ENCODE results near the gene ULK4.
"Not testable (repeated sequence)": the region's sequence is repeated elsewhere in the genome, so short reads cannot be mapped to it uniquely, and the experiment has no call there.

Gene ULK4

DNA sequence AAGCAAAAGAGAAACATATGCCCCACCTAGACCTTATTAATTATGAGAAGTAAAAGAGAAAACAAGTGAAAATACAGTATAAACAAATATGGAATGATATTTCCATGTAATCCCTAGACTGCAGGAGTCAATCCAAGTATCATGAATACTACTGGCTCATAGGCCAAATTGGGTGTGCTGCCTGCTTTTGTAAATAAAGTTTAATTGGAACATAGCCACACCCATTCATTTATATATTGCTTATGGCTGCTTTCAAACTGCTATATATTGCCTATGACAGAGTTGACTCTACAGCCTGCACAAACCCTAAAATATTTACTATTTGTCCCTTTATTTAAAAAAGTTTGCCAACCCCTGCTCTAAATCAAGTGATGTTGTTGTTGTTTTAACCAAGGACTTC, 5.3 kb downstream of the ULK4 start:
- no peak for DNase-seq

DNA sequence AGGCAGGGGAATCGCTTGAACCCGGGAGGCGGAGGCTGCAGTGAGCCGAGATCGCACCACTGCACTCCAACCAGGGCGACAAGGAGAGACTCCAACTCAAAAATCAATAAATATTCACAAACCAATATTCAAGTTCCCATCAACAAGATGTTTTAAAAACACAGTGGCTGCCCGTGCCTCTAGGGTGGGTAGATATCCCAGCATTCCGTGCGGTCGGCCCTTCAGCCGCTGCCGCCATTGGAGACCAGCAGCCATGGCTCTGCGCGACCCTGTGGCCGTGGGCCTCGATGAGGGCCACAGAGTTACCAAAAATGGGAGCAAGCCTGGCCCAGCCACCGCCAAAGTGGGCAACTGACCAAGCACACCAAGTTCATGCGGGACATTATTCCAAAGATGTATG, 6.7 kb downstream of the ULK4 start:
- no peak for DNase-seq

DNA sequence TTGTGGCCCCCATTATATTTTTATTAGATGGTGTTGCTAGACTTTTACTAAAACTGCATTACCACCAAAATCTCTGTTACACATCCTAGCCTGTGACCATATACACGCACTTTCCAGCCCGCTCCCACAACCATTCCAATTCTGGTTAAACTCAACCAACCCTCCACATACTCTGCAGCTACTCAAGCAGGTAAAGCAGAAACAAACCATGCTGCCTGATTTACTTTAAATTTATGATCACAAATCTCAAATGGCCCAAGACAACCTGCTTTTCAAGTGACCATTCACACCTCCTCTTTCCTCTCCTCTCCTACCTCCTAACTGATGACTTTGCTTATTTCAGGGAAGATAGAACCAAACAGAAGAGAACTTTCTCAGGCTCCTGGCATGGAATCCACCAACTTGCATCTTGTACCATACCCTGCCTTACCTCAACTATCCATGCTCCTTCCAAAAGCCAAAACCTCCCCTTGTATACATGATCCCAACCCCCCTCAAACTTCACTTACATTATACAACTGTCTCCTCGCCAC, 18.5 kb downstream of the ULK4 start:
- no peak for DNase-seq

DNA sequence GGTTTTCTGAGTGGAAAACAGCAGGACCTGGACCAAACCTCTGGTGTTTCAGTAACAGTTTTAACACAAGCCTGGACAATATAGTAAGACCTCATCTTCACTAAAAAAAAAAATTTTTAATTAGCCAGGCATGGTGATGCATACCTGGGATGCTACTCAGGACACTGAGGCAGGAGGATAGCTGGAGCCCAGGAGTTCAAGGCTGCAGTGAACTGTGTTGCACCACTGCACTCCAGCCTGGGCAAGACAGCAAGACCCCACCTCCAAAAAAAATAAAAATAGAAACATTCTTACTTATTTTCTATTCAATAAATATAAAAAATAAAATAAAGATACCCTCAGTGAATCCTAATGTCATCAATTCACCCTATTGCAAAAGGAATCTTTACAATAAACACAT, 21.5 kb downstream of the ULK4 start:
- no peak for DNase-seq

DNA sequence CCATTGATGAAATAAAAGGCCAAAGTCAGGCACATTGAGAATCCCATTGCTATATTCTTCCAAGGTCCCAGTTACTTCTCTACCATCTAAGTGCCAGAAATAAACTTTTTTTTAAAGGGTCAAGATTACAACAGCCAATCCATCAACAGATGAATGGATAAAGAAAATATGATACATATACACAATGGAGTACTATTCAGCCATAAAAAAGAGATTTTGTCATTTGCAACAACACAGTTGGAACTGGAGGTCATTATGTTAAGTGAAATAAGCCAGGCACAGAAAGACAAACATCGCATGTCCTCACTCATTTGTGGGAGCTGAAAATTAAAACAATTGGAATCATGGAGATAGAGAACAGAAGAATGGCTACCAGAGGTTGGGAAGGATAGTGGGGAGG, 25.5 kb downstream of the ULK4 start:
- DNase-seq: no peak

DNA sequence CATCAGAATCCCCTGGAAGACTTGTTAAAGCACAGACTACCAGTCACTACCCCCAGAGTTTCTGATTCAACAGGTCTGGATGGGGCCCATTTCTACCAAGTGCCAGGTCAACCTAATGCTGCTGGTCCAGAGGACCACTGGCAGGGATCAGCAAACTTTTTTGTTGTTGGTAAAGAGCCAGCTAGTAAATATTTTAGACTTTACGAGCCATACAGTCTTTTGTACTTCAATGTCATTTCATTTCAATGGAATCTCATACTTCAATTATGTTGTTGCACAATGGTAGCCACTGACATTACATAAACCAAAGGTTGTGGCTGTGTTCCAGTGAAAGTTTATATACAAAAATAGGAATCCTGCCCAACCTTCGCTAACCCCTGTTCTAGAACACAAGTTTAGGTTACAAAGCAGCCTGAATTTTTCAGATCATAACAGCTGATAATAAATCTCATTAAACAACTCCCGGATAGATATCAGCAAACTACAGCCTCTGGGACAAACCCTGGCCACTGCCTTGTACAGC, 28.7 kb downstream of the ULK4 start:
- no peak for DNase-seq

DNA sequence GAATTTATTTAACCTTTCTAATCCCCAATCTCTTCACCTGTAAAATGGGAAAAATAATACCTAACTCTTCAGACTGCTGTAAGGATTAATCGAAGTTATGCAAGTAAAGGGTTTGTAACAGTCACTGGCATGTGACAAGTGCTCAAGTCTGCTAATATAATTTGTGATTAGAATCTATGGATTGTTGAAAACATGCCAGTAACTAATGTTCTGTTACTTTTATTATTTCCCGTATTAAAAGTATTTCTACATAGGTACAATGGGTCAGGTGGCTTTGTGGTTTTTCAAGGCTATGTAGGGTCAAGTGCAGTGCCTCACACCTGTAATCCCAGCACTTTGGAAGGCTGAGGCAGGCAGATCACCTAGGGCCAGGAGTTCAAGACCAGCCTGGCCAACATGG, 29.4 kb downstream of the ULK4 start:
- DNase-seq: no peak

DNA sequence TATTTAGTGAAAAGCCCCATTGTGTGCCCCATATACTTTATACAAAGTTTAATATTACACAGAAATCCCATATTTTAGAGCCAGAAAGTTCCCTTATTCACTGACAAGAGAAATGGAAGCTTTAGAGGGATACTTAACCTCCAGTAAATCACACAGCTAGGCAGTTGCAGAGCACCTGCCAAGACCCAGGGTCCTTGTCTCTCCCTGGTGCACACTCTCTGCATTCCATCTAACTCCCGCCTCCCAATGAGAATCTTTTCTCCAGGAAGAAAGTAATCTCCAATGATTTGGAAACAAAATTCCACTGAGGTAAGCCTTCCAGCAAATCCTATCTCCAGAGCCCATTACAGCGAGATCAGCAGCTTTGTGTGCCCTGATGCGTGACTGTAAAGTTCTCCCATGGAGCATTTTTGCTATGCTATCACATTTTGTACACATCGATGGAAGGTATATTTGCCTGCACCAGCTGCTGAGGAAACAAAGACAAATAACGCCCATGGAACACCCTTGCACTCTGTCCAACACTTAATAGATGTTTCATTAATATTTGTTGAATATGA, 41.4 kb downstream of the ULK4 start:
- DNase-seq: no peak

DNA sequence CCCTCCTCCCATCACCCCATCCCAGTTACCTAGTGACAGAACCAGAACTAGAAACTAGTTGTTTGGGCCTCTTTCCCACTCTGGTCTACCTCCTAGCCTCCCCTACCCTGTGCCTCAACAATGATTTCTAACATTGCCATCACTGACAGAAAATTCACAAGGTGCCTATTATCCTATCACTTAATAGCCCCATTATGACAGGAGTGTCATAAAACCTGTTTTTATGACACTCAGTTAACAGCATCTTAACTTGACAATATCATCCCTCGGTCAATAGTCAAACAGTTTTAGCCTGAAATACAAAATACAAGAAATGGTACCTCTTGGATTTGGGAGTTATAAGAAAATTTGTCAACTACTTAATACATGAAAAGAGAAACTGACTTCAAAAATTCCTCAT, 46.5 kb downstream of the ULK4 start:
- no peak for DNase-seq

DNA sequence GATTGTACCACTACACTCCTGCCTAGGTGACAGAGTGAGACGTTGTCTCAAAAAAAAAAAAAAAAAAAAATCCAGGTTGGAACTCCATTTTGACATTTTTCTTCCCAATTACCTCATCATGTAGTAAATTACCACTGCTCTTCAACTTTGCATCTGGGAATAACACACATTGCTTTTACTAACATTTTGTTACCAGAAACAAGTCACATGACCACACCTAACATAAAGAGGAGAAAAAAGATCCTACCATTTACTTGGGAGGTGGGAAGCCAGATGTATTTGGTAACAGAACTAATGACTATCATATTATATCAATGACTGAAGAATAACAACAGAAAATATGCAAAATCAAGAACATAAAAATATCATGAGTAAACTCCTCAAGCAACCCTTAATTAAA, 49.6 kb downstream of the ULK4 start:
- DNase-seq: no peak

DNA sequence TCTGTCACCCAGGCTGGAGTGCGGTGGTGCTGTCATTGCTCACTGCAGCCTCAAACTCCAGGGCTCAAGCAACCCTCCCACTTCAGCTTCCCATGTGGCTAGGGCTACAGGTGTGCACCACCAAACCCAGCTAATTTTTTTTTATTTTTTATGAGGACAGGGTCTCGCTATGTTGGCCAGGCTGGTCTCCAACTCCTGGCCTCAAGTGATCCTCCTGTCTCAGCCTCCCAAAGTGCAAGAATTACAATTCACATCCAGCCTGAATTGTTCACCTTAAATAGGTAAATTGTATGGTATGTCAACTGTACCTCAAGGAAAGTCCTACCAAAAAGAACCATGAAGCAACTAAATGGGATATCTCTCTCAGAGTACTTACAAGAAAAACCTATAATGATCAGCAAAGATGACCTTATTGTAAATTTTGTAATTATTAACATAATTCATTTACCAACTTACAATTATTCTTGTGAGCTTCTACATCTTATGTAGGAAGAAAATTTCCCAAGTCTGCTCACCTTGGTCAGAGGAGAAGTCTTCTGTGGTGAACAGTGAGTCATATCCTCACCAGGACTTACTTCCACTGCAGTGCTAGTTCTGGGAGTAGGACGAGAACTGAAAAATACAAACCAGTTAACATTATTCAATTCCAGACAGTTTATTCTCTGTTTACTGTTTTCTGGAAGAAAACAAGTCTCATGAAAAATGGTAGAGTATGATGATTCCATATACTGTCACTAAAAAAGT, 54.4 kb downstream of the ULK4 start:
- DNase-seq: no peak

DNA sequence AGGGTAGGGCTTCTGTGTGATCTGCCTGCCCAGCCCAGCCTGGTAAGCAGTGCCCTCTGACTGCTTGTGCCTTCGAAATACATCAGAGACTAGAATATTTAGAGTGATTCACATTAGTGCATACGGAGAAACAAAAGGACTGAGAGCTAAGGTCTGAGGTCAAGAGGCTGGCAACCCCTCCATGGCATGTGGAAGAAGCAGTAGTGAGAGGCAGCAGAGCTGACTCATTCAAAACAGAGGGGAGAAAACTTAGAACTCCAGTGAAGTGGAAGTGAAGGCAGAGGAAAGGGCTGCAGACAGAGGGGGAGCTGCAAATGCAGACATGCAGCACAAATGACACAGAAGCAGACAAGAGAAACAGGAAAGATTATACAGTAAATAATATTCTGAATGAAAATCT, 61.6 kb downstream of the ULK4 start:
- no peak for DNase-seq

DNA sequence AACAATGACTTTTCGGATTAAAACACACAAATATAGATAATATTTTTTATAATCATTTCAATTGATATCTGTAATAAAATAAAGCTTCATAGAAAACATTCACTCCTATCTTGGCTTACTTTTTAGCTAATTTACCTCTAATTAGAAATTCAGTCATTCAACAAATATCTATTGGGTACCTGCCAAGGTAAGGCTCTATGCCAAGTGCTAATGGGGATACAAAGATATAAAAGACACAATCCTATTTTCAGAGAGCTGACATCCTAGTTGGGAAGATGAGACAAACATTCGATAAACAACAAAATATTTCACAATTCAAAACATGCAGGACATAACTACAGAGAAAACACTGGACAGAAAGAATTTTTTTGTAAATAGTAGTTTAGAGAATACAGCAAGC, 63.3 kb downstream of the ULK4 start:
- no peak for DNase-seq

DNA sequence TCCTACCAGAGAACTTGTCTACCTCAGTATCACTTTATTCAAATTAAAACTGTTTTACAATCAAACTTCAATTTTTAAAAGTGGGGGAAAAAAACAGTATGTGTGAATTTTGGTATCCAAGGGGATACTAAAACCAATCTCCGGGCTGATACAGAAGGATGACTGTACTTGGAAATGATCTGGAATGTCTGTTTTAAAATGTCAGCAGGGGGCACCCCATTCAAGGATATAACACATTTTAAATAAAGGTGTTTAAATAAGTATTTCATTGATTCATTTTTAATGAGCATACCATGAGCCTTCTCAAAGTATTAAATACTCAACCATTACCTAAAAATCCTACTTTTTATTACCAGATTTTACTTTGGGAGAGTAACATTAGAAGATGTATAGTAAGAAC, 67.9 kb downstream of the ULK4 start:
- DNase-seq: peak; percentile 30

DNA sequence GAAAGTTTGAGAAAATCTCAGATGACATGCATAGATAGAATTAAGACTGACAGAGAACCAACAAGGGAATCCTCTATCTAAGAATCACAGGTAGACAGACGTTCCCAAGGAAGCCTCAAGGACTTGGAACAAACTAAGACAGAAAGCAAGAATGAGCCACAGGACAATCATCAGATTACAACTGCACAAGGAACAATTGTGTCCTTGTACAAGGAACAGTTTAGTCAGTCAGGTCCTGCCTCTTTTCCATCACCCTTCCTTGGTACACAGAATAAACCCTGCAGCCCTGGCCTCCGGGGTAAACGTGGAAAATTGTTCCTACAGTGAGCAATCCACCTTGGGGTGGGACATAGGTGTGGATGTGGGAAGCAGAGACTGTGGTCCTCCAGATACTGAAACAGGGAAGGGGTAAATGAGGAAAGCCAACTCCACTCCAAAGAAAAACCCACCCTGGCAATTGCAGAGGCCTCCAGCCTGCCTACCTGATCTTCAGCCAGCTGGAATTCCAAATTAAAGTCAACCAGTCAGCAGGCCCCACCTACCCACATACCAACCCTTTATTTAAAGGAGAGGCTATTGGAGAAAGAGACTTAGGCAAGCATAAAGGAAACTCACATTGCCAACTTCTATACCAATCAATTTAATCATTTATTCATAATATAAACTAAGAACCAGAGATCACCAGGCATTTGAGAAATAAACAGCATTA, 73.4 kb downstream of the ULK4 start:
- DNase-seq: no peak

DNA sequence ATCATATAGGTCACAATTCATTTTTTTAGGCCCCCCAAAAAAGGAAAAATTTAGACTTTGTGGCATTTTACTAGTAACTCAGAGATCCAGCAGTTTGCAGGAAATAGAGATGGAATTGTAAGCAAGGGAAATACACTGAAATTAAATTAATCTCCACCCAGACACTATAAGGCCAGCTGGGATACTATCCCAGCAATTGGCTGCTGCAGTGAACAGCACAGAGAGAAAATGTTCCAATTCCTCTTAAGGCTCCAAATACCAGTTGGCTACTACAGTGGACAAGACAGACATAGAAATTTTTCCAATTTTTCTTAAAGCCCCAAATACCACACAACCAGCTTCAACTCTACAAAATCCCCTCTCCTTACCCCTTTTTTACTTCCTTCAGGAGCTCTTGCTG, 78.9 kb downstream of the ULK4 start:
- no peak for DNase-seq

DNA sequence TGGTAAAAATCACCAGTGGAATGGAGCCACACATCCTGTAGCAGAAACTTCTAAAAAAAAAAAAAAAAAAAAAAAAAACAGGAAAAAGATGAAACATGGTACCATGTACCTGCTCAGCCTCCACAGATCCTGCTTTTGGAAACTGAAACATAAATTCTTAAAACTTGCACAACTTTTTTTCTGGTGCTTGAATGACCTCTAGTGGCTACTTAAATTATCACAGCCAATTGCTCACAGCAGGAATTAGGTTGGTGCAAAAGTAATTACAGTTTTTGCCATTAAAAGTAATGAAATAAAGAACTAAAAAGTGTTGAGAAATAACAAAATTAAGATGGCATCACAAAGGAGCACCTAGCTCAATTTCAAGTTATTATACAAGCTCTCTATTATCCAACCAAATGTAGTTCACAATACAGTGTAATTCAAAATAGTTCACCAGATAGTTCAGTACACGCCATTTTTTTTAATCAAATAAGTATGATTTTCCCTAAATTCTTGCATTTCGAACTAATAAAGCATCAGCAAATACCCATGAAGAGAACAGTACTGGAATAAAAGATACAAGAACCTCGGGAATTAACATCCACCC, 80.6 kb downstream of the ULK4 start:
- peak; percentile 2 for DNase-seq

DNA sequence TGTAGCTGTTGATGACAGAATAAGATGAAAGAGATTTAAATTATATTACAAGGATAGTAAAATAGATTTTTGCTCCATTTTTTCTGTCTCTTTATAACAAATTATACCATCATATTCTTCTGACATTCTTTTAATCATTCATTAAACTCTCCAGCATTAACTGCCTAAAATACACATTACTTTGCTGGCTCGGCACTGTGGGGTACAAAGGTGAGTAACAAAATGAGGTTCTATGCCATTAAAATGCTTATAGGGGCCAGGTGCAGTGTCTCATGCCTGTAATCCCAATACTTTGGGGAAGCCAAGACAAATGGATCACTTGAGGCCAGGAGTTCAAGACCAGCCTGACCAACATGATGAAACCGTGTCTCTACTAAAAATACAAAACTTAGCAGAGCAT, 81.5 kb downstream of the ULK4 start:
- no peak for DNase-seq

DNA sequence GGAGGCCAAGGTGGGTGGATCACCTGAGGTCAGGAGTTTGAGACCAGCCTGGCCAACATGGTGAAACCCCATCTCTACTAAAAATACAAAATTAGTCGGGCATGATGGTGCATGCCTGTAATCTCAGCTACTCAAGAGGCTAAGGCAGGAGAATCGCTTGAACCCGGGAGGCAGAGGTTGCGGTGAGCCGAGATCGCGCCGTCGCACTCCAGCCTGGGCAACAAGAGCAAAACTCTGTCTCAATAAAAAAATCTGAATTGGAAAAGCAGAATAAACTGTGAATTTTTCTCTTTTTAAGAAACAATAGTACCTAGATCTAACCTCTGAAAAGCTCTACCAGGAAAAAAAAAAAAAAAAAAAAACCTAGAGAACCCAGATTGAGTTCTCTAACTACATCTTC, 84.2 kb downstream of the ULK4 start:
- DNase-seq: not testable (repeated sequence)

DNA sequence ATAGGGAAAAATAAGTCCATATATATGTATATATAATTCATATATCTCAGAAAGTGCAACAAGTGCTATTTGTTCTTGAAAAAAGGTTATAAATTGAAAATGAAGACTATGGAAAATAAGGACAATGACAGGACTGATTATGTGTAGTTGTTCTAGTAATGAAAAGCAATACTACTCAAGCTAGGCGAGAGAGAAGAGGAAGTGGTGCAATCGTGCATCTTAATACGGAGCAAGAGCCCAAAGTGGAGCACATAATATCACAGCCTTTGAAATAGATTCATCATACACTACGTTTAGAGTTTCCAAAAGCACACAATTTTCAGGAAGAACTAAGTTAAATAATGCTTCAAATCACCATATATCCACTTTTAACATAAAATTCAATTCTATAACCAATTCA, 87.9 kb downstream of the ULK4 start:
- DNase-seq: no peak

DNA sequence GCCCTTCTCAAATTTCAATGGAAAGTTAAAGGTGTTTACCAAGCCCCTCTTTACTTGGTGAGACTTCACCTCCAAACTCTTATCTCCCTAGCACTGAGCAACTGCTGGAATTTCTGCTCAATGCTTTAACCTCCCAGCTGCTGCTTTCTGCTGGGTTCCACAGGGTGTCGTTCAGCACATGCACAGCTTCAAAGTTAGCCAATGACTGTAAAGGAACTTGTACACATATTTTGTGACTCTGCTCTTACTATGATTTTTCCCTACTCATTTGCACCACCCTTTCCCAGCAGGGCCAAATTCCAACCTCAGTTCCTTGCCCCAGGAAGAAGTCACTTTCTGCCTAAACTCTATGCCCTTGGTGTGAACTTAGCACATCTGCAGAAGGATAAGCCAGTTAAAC, 89.7 kb downstream of the ULK4 start:
- DNase-seq: no peak

DNA sequence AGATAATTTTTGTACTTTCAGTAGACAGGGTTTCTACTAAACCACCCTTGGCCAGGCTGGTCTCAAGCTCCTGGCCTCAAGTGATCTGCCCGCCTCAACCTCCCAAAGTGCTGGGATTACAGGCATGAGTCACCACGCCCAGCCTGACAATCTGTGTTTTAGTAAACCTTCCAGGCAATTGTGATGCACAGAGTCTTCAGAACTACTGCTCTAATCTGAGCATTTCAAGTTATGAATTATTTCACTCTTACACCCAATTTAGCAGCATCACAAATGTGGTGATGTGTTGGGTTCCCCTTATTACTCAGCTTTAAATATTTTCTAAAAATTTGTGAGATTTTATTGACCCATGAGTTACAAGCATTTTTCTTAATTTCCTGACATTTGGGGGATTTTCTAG, 94.4 kb downstream of the ULK4 start:
- no peak for DNase-seq

DNA sequence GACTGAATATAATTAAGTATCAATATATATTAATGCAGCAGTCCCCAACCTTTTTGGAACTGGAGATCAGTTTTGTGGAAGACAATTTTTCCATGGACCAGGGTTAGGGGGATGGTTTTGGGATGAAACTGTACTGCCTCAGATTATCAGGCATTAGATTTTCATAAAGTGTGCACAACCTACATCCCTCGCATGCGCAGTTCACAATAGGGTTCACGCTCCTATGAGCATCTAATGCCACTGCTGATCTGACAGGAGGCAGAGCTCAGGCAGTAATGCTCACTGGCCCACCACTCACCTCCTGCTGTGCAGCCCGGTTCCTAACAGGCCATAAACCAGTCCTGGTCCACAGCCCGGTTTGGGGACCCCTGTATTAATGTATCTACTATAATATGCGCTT, 95.6 kb downstream of the ULK4 start:
- no peak for DNase-seq

DNA sequence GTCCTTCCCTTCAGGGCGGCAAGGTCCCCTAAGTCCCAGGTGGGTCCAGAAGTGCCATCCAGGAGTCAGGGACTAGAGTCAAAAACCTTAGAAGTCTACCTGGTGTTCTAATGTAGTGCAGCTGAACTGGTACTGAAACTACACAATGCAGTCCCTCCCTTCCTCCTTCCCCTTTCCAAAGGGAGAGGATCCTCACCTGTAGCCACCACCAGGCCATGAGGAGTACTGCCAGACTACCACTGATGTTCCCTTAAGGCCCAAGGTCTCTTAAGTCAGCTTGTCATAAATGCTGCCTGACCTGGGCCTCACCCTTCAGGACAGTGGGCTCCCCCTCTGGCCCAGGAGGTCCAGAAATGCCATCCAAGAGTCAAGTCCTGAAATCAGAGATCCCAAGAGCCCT, 98.9 kb downstream of the ULK4 start:
- DNase-seq: no peak
